ENCODE results near the gene TSPAN31.

DNA sequence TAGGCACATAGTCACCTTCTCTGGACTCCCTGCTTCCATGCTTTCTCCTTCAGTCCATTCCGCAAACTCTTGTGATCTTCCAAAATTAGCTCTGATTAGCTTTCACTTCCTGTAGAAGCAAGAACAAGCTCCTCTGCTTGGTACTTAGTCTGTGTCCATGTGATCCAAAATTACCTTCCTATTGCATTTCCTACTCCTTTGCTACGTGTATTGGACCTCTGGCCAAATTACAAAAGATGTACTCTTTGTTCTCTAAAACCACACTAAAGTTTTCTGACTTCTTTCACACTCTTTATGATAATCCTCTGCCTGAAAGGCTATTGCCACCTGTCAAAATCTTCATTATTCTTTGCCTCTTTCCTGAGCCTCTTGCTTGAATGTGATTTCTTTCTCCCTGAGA, 37.0 kb downstream of the TSPAN31 start:
- TF ChIP-seq POLR2AphosphoS5 (IDR thresholded peaks at IDR 0.05; ENCODE audit: low read depth, low read length), result no peak
- TF ChIP-seq, protein P1, sequence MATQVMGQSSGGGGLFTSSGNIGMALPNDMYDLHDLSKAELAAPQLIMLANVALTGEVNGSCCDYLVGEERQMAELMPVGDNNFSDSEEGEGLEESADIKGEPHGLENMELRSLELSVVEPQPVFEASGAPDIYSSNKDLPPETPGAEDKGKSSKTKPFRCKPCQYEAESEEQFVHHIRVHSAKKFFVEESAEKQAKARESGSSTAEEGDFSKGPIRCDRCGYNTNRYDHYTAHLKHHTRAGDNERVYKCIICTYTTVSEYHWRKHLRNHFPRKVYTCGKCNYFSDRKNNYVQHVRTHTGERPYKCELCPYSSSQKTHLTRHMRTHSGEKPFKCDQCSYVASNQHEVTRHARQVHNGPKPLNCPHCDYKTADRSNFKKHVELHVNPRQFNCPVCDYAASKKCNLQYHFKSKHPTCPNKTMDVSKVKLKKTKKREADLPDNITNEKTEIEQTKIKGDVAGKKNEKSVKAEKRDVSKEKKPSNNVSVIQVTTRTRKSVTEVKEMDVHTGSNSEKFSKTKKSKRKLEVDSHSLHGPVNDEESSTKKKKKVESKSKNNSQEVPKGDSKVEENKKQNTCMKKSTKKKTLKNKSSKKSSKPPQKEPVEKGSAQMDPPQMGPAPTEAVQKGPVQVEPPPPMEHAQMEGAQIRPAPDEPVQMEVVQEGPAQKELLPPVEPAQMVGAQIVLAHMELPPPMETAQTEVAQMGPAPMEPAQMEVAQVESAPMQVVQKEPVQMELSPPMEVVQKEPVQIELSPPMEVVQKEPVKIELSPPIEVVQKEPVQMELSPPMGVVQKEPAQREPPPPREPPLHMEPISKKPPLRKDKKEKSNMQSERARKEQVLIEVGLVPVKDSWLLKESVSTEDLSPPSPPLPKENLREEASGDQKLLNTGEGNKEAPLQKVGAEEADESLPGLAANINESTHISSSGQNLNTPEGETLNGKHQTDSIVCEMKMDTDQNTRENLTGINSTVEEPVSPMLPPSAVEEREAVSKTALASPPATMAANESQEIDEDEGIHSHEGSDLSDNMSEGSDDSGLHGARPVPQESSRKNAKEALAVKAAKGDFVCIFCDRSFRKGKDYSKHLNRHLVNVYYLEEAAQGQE (IDR thresholded peaks at IDR 0.05; ENCODE audit: insufficient read depth in 1 of 2, low read depth in 2 of 2, low read length in 2 of 2), result no peak
